Measurements from ENCODE around the gene PCYOX1L. TPM values are rescaled to one million over a fixed set of nuclear protein-coding genes. Genes with fewer than 3 reads are reported as not detected.

Gene PCYOX1L
- total and polyA plus RNA-seq, 9 of the 15 experiments (the other 6 are each of a cell fraction or from before 2014, with no cell fraction given), result 2.3 to 17.9 (median 6.0) TPM

DNA sequence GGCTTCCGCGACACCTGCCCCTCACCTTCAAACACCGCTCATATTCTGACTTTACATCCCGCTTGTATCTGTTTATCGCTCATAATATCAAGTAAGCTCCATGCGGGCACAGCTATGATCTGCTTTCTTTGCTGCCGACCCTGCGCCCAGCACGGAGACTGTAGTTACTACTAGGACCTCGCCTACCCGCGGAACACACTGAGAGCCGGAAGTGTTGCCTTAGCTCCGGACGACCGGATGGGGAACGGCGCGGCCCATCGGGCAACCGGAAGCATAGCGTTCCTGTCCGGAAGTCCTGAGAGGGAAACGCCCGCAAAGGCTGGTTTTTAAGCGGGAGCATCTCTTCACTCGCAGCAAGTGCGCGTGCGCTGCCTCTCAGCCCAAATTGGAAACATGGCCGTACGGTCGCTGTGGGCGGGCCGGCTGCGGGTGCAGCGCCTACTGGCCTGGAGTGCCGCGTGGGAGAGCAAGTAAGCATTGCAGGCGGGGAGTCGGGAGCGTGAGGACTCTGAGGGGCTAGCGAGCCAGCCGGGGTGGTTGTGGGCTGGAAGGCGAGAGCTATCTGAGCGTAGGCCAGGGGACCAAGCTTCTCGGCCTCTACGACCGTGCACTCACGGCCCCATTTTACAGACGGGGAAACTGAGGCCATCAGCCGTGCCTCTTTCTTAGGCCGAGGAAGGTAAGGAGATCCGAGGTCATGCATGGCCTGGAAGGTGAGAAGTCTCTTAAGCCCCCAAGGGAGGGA is 12.5 kb upstream of the PCYOX1L start, which contains the start of gene GRPEL2 (continued):
- TF ChIP-seq HOXB6 (CRISPR knock-in tag; IDR thresholded peaks at IDR 0.05; ENCODE audit: borderline replicate concordance) (no peak), PCBP1 (IDR thresholded peaks at IDR 0.05; ENCODE audit: low read depth, low read length, poor library complexity, severe bottlenecking) (peak; percentile 53), POU5F1 (IDR thresholded peaks at IDR 0.05; ENCODE audit: borderline replicate concordance, low read depth, low read length, partially characterized antibody) (no peak), ZBTB17 (CRISPR knock-in tag; IDR thresholded peaks at IDR 0.05) (peak; percentile 57), NR2C1 (IDR thresholded peaks at IDR 0.05) (peak; percentile 78; the same call in 1 of the 2 replicates), NR2C1 (tag; IDR thresholded peaks at IDR 0.05) (peak; percentile 87), JUND (IDR thresholded peaks at IDR 0.05; ENCODE audit: borderline replicate concordance, low read depth, low read length) (peak; percentile 61), JUND (tag; IDR thresholded peaks at IDR 0.05; ENCODE audit: borderline replicate concordance, low read depth, low read length) (peak; percentile 13; the same call in 1 of the 3 replicates), FOXA1 (IDR thresholded peaks at IDR 0.05; ENCODE audit: borderline replicate concordance) (no peak), ZKSCAN8 (CRISPR knock-in tag; IDR thresholded peaks at IDR 0.05) (no peak), ILK (tag; IDR thresholded peaks at IDR 0.05; ENCODE audit: borderline replicate concordance, low read depth) (no peak), POLR2A (conservative IDR thresholded peaks at IDR 0.05) (peak; percentile 96), CXXC5 (CRISPR knock-in tag; IDR thresholded peaks at IDR 0.05) (peak; percentile 93), ZNF445 (CRISPR knock-in tag; IDR thresholded peaks at IDR 0.05; ENCODE audit: low read depth) (no peak)
- TF ChIP-seq, protein P1, sequence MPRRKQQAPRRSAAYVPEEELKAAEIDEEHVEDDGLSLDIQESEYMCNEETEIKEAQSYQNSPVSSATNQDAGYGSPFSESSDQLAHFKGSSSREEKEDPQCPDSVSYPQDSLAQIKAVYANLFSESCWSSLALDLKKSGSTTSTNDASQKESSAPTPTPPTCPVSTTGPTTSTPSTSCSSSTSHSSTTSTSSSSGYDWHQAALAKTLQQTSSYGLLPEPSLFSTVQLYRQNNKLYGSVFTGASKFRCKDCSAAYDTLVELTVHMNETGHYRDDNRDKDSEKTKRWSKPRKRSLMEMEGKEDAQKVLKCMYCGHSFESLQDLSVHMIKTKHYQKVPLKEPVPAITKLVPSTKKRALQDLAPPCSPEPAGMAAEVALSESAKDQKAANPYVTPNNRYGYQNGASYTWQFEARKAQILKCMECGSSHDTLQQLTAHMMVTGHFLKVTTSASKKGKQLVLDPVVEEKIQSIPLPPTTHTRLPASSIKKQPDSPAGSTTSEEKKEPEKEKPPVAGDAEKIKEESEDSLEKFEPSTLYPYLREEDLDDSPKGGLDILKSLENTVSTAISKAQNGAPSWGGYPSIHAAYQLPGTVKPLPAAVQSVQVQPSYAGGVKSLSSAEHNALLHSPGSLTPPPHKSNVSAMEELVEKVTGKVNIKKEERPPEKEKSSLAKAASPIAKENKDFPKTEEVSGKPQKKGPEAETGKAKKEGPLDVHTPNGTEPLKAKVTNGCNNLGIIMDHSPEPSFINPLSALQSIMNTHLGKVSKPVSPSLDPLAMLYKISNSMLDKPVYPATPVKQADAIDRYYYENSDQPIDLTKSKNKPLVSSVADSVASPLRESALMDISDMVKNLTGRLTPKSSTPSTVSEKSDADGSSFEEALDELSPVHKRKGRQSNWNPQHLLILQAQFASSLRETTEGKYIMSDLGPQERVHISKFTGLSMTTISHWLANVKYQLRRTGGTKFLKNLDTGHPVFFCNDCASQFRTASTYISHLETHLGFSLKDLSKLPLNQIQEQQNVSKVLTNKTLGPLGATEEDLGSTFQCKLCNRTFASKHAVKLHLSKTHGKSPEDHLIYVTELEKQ (CRISPR knock-in tag; IDR thresholded peaks at IDR 0.05), result no peak
- TF ChIP-seq, protein P2, sequence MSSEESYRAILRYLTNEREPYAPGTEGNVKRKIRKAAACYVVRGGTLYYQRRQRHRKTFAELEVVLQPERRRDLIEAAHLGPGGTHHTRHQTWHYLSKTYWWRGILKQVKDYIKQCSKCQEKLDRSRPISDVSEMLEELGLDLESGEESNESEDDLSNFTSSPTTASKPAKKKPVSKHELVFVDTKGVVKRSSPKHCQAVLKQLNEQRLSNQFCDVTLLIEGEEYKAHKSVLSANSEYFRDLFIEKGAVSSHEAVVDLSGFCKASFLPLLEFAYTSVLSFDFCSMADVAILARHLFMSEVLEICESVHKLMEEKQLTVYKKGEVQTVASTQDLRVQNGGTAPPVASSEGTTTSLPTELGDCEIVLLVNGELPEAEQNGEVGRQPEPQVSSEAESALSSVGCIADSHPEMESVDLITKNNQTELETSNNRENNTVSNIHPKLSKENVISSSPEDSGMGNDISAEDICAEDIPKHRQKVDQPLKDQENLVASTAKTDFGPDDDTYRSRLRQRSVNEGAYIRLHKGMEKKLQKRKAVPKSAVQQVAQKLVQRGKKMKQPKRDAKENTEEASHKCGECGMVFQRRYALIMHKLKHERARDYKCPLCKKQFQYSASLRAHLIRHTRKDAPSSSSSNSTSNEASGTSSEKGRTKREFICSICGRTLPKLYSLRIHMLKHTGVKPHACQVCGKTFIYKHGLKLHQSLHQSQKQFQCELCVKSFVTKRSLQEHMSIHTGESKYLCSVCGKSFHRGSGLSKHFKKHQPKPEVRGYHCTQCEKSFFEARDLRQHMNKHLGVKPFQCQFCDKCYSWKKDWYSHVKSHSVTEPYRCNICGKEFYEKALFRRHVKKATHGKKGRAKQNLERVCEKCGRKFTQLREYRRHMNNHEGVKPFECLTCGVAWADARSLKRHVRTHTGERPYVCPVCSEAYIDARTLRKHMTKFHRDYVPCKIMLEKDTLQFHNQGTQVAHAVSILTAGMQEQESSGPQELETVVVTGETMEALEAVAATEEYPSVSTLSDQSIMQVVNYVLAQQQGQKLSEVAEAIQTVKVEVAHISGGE (CRISPR knock-in tag; IDR thresholded peaks at IDR 0.05), result peak; percentile 92 to 99 (median 98)
- TF ChIP-seq, protein P3, sequence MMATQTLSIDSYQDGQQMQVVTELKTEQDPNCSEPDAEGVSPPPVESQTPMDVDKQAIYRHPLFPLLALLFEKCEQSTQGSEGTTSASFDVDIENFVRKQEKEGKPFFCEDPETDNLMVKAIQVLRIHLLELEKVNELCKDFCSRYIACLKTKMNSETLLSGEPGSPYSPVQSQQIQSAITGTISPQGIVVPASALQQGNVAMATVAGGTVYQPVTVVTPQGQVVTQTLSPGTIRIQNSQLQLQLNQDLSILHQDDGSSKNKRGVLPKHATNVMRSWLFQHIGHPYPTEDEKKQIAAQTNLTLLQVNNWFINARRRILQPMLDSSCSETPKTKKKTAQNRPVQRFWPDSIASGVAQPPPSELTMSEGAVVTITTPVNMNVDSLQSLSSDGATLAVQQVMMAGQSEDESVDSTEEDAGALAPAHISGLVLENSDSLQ (IDR thresholded peaks at IDR 0.05), result peak; percentile 81
- TF ChIP-seq, protein P4, sequence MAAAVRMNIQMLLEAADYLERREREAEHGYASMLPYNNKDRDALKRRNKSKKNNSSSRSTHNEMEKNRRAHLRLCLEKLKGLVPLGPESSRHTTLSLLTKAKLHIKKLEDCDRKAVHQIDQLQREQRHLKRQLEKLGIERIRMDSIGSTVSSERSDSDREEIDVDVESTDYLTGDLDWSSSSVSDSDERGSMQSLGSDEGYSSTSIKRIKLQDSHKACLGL (CRISPR knock-in tag; IDR thresholded peaks at IDR 0.05; ENCODE audit: borderline replicate concordance, poor library complexity, severe bottlenecking), result peak; percentile 4

Data from K562 (cell line).